Activated CD8-positive, alpha-beta memory T cell treated with anti-CD3 and anti-CD28 coated beads, Interleukin-2, amount 50 U/mL, for 24 hours (primary cell): ENCODE results near the gene CLASRP.

Experiments used
- DNase-seq: peaks from one replicate; pipeline ENCODE4 v3.0.0-alpha.2; 2020; ENCODE audit errors: extremely low read depth

CLASRP gene

DNA sequence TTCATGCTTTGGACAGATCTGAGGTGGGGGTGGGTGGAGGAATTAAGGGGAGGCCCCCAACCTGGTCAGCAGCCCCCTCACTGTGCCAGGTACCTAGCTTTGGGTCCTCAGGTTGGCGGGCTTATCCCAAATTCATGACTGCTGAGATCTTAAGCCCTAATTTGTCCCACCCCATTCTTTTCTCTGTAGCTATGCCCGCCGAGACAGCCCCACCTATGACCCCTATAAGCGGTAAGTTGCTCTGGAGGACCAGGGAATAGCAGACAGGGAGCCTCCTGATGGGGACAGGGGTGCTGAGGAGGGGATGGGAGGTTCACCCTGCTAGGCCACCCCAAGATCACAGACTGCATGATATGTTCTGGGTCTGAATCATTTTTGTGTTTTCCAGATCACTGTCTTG is 23.1 kb downstream of the CLASRP start:
- no peak for DNase-seq

DNA sequence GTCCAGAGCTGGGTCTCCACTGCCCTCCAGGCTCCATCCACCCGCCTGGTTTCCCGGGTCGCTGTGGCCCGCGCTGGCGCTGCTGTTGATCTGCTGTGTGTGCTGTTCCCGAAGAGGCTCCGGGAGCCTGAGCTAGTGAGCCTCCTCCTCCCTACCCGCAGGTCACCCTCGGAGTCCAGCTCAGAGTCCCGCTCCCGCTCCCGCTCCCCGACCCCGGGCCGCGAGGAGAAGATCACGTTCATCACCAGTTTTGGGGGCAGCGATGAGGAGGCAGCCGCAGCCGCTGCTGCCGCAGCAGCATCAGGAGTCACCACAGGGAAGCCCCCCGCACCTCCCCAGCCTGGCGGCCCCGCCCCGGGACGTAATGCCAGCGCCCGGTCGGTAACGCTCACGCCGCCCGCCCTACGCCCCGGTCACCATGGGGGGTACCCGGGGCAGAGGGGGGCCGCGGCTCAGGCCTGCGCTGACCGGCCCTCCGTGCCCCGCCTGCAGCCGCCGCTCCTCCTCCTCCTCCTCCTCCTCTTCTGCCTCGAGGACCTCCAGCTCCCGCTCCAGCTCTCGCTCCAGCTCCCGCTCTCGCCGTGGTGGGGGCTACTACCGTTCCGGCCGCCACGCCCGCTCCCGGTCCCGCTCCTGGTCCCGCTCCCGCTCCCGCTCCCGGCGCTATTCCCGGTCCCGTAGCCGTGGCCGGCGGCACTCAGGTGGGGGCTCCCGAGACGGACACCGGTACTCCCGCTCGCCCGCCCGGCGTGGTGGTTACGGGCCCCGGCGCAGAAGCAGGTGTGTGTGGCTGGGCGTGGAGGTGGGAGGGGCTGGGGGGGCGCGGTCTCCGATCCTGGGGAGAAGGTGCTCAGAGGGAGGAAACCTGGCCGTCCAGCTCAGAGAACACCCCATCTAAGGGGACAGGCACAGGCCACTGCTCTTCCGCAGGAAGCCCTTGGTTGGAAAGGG is 25.3 kb downstream of the CLASRP start:
- no peak for DNase-seq

DNA sequence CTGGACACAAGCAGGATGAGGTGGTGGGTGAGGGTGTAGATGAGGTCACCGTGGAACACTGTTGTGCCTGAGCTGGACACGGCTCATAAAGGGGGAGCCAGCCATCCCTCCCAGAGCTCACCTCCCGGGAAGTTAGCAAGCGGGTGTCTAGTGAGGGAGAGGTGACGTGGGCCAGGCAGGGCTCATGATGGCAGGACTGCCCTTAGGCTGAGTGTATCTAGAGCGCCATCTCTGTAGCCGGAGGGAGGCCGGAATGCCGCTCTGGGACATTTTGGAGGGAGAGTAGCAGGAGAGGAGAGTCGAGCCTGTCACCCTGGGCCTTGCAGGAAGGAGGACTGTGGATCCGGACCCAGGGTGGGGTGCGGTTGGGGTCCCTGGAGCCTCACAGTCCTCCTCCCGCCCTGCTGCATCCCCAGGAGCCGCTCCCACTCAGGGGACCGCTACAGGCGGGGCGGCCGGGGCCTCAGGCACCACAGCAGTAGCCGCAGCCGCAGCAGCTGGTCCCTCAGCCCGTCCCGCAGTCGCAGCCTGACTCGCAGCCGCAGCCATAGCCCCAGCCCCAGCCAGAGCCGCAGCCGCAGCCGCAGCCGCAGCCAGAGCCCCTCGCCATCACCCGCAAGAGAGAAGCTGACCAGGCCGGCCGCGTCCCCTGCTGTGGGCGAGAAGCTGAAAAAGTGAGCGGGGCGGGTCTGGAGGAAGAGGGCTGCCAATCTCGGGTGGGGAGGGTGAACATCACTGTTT is 28.2 kb downstream of the CLASRP start:
- DNase-seq = no peak

DNA sequence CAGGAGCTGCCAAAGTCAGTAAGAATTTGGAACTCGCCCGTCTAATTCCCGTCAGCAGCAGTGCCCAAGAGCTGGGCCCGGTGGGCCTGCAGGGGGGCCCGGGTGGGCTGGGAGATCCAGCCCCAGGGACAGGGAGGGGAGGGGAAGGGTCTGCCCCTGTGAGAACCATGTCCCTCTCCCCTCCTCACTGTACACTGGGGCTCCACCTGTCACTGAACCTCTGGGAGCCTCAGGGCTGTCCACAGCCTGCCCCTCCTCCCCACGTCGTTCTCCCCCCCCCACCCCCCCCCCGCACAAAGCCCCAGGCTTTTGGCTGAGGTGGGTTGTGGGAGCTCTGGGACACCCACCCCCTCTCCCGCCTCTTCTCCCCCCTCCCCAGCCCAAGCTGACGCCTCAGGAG is 29.2 kb downstream of the CLASRP start:
- DNase-seq = no peak

DNA sequence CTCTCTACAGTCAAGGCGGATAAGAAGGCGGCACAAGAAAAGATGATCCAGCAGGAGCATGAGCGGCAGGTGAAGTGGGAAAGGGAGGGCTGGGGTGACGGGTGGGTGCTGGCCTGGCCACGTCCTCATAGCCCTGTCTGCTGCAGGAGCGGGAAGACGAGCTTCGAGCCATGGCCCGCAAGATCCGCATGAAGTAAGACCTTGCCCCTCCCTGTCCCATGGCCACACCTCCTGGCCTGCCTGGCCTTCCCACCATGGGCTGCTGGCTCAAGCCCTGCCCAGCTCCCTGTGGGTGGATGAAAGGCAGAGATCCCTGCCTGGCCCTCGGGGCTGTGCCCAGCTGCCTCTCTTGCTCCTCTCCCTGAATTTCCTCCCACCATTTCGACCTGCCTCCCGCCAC is 30.2 kb downstream of the CLASRP start:
- no peak for DNase-seq

DNA sequence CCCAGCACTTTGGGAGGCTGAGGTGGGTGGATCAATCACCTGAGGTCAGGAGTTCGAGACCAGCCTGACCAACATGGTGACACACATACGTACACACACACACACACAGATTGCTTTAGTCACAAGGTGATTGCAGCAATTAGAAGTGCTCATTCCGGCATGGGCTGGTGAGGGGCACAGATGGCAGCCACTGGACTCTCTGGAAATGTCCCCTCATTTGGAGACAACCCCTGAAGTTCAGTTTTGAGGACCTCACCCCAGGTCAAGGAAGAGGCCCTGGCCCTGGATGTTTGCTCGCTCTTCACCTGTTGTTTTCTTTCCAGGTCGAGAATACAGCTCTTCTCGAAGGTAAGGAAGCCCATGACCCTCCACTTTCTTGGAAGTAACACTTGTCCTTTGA is 31.4 kb downstream of the CLASRP start:
- no peak for DNase-seq

DNA sequence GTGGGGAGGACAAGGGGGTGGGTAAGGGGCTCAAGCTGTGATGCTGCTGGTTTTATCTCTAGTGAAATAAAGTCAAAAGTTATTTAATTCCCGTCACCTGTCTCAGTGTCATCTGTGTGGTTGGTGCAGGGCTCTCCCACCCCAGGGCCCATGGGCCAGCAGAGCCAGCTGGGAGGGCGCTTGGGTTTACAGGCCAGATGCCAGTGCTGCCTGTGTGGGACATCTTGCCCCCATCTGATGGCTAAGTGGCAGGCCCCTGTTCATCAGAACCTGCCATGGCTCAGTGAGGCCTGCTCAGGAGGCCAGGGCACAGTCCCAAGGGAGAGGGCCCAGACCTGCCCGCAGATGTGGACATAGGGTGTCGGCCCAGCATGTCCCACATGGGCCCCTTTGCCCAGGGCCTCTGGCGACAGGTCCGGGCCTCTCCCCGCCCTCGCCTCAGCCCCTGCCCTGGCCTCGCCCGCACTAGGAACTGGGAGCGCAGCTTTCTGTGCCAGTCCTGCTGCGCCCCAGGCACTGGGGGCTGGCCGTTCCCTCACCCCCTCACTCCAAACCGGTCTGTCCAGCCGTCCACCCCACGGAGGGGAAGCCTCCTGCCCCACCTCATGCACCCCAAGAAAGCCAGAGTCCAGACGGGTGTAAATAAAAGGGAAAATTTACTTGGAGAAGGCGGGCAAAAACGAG is 32.2 kb downstream of the CLASRP start:
- no peak for DNase-seq

DNA sequence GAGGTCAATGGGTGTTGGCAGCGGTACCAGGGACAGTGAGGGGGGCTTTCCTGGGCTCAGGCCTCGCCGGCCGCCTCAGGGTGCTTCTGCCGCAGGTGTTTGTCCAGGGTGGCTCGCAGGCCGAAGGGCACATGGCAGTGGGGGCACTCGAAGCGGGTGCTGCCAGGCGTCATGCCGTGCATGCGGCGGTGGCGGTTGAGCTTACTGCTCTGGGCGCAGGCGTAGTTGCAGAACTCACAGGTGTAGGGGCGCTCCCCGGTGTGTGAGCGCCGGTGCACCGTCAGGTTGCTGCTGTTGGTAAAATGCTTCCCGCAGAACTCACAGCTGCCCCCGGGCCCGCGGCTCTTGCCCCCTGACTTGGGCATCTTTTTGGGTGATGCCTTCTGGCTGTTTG is 32.7 kb downstream of the CLASRP start:
- no peak for DNase-seq

DNA sequence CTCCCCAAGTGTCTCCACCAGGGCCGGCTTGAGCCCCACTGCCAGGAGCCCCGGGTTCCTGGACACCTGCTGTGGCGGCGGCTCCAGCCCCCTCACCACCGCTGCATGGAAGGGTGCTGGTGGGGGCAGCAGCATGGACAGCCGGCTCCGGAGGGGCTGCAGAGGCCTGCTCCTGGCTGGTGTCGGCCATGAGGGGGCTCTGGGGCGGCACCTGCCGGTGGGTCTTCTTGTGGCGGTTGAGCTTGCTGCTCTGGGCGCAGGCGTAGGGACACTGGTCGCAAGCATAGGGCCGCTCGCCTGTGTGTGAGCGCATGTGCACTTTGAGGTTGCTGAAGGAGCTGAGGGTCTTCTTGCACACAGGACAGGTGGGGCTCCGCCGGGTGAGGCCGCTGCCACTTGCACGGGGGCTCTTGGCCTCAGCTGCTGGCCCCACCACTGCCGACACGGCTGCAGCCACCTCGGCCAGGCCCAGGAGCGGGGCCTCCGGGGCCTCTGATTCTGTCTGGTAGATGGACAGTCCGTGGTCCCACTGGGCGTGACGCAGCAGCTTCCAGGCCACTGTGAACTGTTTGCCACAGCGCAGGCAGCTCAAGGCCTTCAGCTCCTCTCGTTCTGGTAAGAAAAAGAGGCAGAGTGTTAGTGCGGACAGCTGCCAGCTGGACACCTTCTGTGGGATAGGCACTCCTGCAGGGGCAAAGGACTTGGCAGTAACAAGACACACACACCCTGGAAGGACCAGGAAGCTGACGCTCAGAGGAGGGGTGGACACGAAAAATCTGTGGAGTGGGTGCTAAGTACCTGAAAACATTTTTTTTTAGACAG is 33.3 kb downstream of the CLASRP start:
- DNase-seq = no peak

DNA sequence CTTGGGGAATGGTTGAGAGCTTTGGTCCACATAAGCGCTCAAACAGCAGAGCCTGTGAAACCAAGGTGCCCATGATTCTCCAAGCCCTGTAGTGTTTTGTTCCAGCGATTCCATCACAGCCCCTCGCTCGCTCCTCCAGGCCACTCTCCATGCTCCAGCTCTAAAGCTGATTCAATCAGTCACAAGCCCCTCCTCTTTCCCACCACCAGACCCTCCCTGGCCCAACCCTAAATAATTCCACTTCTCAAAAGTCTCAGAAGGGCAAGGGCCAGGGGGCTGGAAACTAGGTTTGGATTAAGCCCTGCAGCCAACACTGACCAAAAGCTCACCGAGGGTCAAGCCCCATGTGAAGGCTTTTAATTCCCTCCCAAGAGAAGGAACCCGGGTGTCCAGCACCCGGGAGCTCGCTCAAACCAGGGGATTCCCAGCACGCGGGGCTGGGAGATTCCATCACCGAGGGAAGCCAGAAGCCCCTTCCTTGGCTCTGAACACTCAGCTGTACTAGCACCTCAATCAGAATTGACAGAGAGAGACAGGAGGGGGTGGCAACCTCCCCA is 36.0 kb downstream of the CLASRP start:
- DNase-seq = no peak

DNA sequence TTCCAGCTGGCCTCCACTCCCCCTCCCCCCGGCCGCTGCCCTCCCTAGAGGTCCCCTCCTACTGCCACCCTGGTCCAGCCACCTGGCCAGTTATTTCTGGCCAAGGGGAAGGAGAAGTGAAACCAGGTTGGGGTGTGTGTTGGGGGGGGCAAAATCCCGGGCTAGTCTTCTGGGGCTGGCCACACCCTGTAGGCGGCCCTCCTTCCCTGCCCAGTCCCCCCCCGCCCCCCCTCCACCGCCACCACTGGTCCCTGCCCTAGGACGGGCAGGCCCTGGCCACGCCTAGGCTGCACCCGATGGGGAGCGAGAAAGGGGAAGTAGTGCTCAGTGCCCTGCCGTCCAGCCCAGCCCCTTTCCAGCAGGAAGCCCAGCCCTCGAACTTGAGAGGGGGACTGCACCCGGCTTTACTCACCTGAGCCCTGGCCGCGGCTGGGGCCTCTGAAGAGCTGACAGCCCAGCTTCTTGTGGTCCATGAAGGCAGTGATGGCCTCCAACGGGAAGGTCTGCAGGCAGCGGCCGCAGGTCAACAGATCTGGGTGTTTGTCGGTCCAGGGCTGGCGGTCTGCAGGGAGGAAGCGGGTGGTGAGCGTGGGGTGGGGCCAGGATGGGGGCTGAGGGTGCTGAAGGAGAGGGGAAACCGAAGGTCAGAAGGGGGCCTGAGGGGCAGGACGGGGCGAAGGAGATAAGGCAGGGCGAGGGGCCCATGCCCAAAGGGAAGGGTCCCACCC is 36.6 kb downstream of the CLASRP start:
- DNase-seq = no peak

DNA sequence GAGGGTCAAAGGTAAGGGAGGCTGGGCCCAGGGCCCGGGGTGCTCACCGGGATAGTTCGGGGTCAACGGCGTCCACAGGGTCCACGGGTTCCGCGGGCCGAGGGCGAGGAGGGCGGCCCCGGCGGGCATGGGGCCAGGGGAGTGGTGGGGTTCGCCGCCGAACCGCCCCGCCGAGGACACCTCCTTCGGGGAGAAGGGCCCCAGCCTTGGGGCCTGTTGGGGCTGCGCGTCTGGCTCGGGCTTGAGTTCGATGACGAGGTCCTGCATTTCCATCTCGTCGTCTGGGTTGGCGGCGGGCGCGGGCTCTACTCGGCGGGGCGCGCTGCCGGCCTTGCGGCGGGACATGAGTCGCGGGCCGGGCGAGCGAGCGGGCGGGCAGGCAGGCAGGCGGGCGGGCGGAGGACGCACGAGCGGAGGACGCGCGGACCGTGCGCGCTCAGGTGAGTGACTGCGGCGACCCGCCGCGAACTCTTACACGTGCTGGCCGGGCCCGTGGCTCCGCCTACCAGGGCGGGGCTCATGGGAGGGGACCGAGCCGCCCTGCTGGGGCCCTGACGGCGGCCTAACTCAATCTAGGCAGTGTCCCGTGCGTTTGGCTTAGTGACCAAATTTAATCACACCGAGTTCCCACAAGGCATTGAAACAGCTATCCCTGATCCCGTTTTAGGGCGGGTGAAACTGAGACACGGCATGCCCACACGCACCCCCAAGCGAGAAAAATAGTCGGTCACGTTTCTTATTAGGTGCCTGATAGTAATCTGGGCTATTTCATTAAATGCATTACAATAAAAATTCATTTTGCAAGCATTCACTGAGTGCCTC is 37.4 kb downstream of the CLASRP start, which contains the start of gene ZNF296:
ZNF296 (minus strand) TSS at position 450 of the 822 bp plus-strand sequence; CDS start at position 345, 105 bp downstream.
- peak; percentile 52 for DNase-seq

DNA sequence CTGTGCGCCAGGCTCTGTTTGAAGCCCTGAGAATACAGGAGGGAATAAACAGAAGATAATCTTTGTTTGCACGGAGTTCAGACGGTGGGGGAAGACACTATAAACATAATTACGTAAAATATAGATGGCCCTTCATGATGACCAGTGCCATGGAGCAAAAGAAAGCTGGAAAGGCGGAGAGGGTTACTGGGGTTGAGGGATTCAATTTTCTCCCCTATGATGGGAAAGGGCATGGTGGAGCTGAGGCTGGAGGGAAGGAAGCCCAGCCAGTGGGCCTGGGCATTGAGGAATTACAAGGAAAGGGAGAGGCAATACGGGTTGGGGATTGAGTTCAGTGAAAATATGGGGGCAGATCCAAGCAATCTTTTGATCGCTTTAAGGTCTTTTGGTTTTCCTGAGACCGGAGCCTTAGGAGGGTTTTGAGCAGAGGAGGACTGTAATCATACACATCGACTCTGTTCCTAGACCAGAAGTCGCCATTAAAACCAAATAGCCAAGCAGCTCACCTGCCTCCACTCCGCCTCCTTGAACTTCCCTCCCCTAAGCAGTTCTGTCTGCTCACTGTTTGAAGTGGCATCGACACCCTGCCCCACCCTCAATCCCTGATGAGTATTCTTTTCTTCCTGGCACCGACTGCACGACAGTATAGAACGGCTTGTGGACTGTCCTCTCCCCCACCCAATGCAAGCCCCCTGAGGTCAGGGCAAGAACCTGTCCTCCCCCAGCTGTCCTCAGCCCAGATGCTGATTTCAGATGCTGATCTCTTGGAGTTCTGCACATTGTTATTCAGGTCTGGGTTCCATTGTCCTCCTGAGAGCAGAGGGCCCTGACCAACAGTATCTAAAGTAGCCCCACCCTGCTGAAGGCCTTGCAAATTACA is 38.2 kb downstream of the CLASRP start:
- no peak for DNase-seq

DNA sequence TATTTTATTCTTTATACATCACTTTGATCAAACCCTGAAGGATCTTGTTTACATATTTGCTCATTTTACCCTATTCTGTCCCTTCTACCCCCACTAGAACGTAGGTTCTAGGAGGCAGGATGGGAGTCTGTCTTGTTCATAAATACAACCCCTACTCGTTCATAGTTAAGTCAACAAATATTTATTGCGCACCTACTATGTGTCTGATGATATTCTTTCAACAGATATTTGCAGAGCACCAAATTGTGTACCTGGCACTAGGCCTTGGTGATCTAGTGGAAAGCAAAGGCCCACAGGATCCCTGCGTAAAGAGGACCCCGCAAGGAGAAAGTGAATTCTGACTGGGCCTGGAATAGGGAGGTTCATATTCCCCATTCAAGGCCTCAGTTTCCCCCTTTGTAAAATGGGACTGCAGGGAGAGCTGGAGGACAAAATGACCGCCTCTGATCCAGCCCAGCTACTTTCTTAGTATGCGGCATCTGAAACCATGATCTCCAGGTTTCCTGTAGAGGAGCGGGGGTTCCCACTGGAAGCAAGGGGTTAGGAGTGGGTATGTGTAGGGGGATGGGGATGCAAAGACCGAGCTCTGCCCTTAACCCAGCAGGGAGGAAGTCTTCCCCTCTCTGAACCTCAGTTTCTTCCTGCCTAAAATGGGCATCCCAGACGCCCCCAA is 39.7 kb downstream of the CLASRP start:
- DNase-seq = no peak

DNA sequence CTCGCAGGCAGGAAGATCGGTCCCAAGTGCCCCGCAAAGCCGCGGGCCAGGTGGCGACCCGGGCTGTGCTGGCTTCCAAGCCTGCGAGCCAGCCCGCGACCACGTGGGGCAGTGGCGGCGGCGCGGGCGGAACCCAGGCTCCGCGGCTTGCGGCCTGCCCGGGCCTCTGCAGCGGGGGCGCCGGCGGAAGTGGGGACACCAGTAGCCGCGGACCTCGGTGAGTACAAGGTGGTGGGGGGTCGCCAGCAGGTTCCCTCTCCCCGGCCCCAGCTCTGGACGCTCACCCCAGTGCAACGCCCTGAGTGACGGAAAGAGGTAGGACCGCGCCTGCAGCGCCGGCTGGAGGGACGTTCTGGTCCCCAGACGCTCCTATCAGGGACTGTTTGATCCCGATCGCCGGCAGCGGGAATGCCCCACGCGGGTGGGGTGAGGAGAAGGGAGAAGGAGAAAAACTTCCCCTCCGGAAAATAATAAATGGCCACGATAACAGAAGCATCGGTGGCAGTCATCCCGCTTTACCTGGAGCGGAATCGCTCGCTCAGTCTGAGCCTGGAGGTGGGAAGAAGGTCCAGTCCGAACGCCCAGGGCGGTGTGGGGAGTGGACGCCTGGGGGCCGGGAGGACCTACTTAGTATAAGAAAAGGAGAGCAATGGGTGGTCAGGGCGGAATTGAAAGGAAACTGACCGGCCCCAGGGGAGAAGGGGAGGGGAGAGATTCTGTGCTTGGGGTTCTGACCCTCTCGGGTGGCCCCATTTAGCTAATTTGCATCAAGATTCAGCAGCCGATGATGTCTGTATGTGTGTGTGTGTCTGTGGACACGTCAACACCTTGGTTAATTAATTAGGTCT is 40.4 kb downstream of the CLASRP start, which contains the start of gene GEMIN7:
GEMIN7 (plus strand) TSS at position 198 of the 848 bp plus-strand sequence. CDS start 10,855 bp downstream, outside the sequence.
- peak; percentile 44 for DNase-seq

DNA sequence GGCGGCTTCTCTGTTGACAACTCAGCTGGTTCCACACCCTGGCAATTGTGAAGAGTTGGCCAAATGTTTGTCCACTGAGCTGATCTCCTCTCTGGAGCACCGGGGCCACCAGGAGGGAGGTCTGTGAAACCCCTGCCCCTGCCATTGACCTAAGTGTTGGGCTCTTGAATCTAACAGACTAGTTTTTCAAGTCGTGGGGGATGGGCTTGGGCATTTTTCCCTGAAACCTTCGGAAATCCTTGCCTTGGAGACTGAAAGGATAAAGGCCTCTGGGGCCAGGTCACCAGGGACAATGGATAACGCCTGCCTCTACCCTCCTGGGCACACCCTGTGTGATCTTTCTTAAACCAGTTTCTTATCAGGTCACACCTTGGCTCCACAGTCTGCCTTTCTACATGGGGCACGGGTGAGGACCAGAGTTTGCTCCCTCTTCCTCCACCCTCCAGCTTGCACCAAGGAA is 41.1 kb downstream of the CLASRP start:
- no peak for DNase-seq

DNA sequence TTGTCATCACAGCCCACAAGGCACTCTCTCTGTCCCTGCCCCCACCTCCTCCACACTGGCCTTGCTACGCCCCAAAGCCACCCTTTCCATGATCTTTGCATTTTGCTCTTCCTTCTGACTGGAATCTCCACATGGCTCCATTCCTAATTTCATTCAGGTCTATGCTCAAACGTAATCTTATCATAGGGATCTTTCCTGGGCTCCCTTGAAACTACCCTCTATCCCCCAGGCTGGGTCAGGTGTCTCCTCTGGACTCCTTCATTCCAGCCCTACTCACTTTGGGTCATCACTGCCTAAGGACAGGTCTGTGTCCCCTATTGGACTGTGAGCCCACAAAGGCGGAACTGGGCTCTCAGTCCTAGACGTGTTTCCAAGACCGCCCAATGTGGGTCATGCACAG is 43.3 kb downstream of the CLASRP start:
- DNase-seq = no peak
